WTC11 (cell line): ENCODE results near the gene USP48. TPM values are rescaled to one million over a fixed set of nuclear protein-coding genes. Genes with fewer than 3 reads are reported as not detected.

Experiments used
- ATAC-seq: fragments of 200-7000 bp; cut with Tn5 transposase; 2 replicates; pipeline ENCODE4 v1.10.0; 2021; ENCODE audit warnings: mild to moderate bottlenecking, moderate library complexity
- CTCF ChIA-PET: fragments of 300-600 bp; sonication (Branson Sonifier 250); formaldehyde crosslinking; loops from one replicate; lab custom pipeline; 2021; ENCODE audit warnings: antibody characterized with exemption; lab: Charles Lee
- POLR2A ChIA-PET: fragments of 350-600 bp; sonication (Branson Sonifier 250); formaldehyde crosslinking; loops from one replicate; lab custom pipeline; 2021; ENCODE audit warnings: antibody characterized with exemption; lab: Charles Lee
- DNase-seq: peaks from one replicate; pipeline ENCODE4 v3.0.0; 2021; ENCODE audit warnings: low spot score
- H3K27ac Mint-ChIP-seq: 2 replicates; pipeline ENCODE4 v1.8.0; 2021; ENCODE audit warnings: mixed read lengths
- H3K27me3 Mint-ChIP-seq: 2 replicates; pipeline ENCODE4 v1.8.0; 2021; ENCODE audit warnings: low read depth, mild to moderate bottlenecking, moderate library complexity, mixed read lengths
- H3K36me3 Mint-ChIP-seq: 2 replicates; pipeline ENCODE4 v1.8.0; 2021; ENCODE audit warnings: mixed read lengths
- H3K4me1 Mint-ChIP-seq: 2 replicates; pipeline ENCODE4 v1.8.0; 2022; ENCODE audit warnings: mixed read lengths
- H3K4me3 Mint-ChIP-seq: 2 replicates; pipeline ENCODE4 v1.8.0; 2021; ENCODE audit warnings: mild to moderate bottlenecking, moderate library complexity, mixed read lengths
- H3K9me3 Mint-ChIP-seq: 2 replicates; pipeline ENCODE4 v1.8.0; 2021; ENCODE audit warnings: mixed read lengths
- AFF4 ChIP-seq: sonication (generic); formaldehyde crosslinking; IDR thresholded peaks from 2 replicates; pipeline ENCODE4 v1.8.1; 2023; ENCODE audit warnings: mild to moderate bottlenecking, missing genetic modification reagents, borderline replicate concordance
- ARID4B ChIP-seq: sonication (generic); formaldehyde crosslinking; IDR thresholded peaks from 2 replicates; pipeline ENCODE4 v1.8.0; 2023; ENCODE audit warnings: missing genetic modification reagents, mild to moderate bottlenecking, borderline replicate concordance
- ATF2 ChIP-seq: sonication (generic); formaldehyde crosslinking; IDR thresholded peaks from 2 replicates; pipeline ENCODE4 v1.8.1; 2022; ENCODE audit warnings: low read depth, missing genetic modification reagents, borderline replicate concordance
- CREM ChIP-seq: sonication (generic); formaldehyde crosslinking; IDR thresholded peaks from 2 replicates; pipeline ENCODE4 v1.8.1; 2022; ENCODE audit warnings: mild to moderate bottlenecking, missing genetic modification reagents, moderate library complexity
- CTCF ChIP-seq: fragments of 200-600 bp; IDR thresholded peaks from 2 replicates; pipeline ENCODE4 v1.8.0; 2022; ENCODE audit warnings: antibody characterized with exemption
- ETV6 ChIP-seq: sonication (generic); formaldehyde crosslinking; IDR thresholded peaks from 2 replicates; pipeline ENCODE4 v1.8.1; 2022; ENCODE audit warnings: mild to moderate bottlenecking, missing genetic modification reagents
- GRHL2 ChIP-seq: fragments of 250-450 bp; sonication (Bioruptor Pico); IDR thresholded peaks from 2 replicates; pipeline ENCODE4 v1.8.0; 2022; ENCODE audit warnings: mild to moderate bottlenecking, moderate library complexity; ENCODE audit not compliant: insufficient replicate concordance, severe bottlenecking
- HMGA2 ChIP-seq: fragments of 250-450 bp; sonication (Bioruptor Pico); IDR thresholded peaks from 2 replicates; pipeline ENCODE4 v1.4.0; 2021; ENCODE audit warnings: mild to moderate bottlenecking, moderate library complexity
- MYBL2 ChIP-seq: sonication (generic); formaldehyde crosslinking; IDR thresholded peaks from 2 replicates; pipeline ENCODE4 v1.8.1; 2023; ENCODE audit warnings: mild to moderate bottlenecking, moderate library complexity, missing genetic modification reagents
- OVOL2 ChIP-seq: fragments of 250-450 bp; sonication (Bioruptor Pico); IDR thresholded peaks from 2 replicates; pipeline ENCODE4 v1.9.0; 2021; ENCODE audit warnings: mild to moderate bottlenecking, borderline replicate concordance
- PRRX2 ChIP-seq: fragments of 250-450 bp; sonication (Bioruptor Pico); IDR thresholded peaks from 2 replicates; pipeline ENCODE4 v1.8.0; 2021; ENCODE audit warnings: mild to moderate bottlenecking
- TP53 ChIP-seq: sonication (generic); formaldehyde crosslinking; IDR thresholded peaks from 2 replicates; pipeline ENCODE4 v1.8.1; 2023; ENCODE audit warnings: mild to moderate bottlenecking, missing genetic modification reagents
- USF2 ChIP-seq: sonication (generic); formaldehyde crosslinking; IDR thresholded peaks from 2 replicates; pipeline ENCODE4 v1.8.1; 2023; ENCODE audit warnings: mild to moderate bottlenecking, missing genetic modification reagents, moderate library complexity
- ZMAT4 ChIP-seq: fragments of 250-450 bp; sonication (Bioruptor Pico); IDR thresholded peaks from 2 replicates; pipeline ENCODE4 v1.9.0; 2021; ENCODE audit warnings: mild to moderate bottlenecking
- ZNF232 ChIP-seq: sonication (generic); formaldehyde crosslinking; IDR thresholded peaks from 2 replicates; pipeline ENCODE4 v1.8.0; 2022; ENCODE audit warnings: mild to moderate bottlenecking, missing genetic modification reagents
- ZNF423 ChIP-seq: fragments of 250-450 bp; sonication (Bioruptor Pico); IDR thresholded peaks from 2 replicates; pipeline ENCODE4 v2.1.2; 2022; ENCODE audit warnings: mild to moderate bottlenecking, moderate library complexity
- total RNA-seq: library from RNA; stranded (reverse); gene quantifications from 3 replicates; pipeline ENCODE4 v1.2.3, GENCODE V29; 2021

Gene USP48
- total RNA-seq, 1 experiment from 2014 or later = 86.9 TPM

- no peak for TF ChIP-seq AFF4 (CRISPR knock-in tag)
- no peak for TF ChIP-seq ZNF423 (CRISPR knock-in tag)
- TF ChIP-seq TP53 (CRISPR knock-in tag) = no peak
- no peak for TF ChIP-seq USF2 (CRISPR knock-in tag)
- TF ChIP-seq HMGA2 (CRISPR knock-in tag) = no peak
- TF ChIP-seq ATF2 (CRISPR knock-in tag) = no peak
- TF ChIP-seq OVOL2 (CRISPR knock-in tag) = no peak
- TF ChIP-seq ZMAT4 (CRISPR knock-in tag) = no peak
- no peak for TF ChIP-seq MYBL2
- TF ChIP-seq GRHL2 = no peak
- TF ChIP-seq PRRX2 (CRISPR knock-in tag) = no peak
- no peak for TF ChIP-seq CTCF
- no peak for TF ChIP-seq ZNF232 (CRISPR knock-in tag)
These were observed 134.2 kb downstream of the USP48 start (continued) for GRCh38 chr1:21648791-21649190.

- ATAC-seq = no peak
- no peak for DNase-seq
- H3K27ac Mint-ChIP-seq = no peak overlapping the region
- TF ChIP-seq ETV6 (CRISPR knock-in tag) = no peak
- TF ChIP-seq ARID4B (CRISPR knock-in tag) = 0 out of 2 replicates have a peak, but pooled peaks have one; percentile 5
- no peak for TF ChIP-seq ATF2 (CRISPR knock-in tag)
- no peak for TF ChIP-seq CREM (CRISPR knock-in tag)
- no peak overlapping the region for H3K4me3 Mint-ChIP-seq
- H3K9me3 Mint-ChIP-seq = no peaks in the 10 kb centered on the region
- H3K4me1 Mint-ChIP-seq = peaks cover 17% of the 10 kb centered on the region
- H3K36me3 Mint-ChIP-seq = no peaks in the 10 kb centered on the region
- ChIA-PET CTCF (interaction anchor here (0.6 to 1.9 kb wide), 3 partner anchors 11 to 380 kb away, joined by 3 to 7 read pairs (median 3); no protein-coding TSS in a partner anchor), POLR2A (no interaction called here)
- peaks cover 14% of the 10 kb centered on the region for H3K27me3 Mint-ChIP-seq
These were observed 134.6 kb downstream of the USP48 start for GRCh38 chr1:21648352-21648730.
